ENCODE results near the gene SRSF10.
"Not testable (repeated sequence)": the region's sequence is repeated elsewhere in the genome, so short reads cannot be mapped to it uniquely, and the experiment has no call there.

SRSF10 gene

DNA sequence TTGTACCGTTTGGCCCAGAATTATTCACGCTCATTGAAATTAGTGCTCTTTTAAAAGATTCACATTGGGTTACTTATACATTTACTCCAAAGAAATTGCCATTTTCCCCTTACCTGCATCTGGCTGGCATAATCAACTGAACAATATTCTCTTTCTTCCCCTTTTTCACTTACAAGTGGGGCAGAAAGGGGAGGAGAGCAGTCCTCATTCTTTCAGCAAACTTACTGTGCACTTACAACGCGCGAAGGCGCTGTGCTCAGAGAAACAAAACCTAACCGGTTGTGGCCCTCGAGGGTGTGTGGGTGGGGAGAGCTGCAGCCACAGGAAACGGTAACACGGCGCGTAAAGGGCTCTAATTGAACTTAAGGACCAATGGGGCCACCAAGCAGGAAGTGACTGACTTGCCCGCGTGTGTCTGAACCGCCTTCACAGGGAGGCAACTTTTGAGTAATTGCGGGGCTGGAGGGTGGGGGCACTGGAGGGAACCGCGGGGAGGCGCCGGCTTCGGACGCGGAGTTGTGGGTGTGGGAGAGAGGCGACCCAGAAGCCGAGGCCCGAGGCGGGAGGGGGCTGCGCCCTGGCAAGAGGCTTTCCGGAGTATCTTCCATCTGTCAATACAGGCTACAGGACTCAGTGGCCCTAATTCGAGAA lies 21.2 kb downstream of the SRSF10 start:
- DNase-seq (ENCODE audit: low read depth, low spot score), result peak; percentile 50

DNA sequence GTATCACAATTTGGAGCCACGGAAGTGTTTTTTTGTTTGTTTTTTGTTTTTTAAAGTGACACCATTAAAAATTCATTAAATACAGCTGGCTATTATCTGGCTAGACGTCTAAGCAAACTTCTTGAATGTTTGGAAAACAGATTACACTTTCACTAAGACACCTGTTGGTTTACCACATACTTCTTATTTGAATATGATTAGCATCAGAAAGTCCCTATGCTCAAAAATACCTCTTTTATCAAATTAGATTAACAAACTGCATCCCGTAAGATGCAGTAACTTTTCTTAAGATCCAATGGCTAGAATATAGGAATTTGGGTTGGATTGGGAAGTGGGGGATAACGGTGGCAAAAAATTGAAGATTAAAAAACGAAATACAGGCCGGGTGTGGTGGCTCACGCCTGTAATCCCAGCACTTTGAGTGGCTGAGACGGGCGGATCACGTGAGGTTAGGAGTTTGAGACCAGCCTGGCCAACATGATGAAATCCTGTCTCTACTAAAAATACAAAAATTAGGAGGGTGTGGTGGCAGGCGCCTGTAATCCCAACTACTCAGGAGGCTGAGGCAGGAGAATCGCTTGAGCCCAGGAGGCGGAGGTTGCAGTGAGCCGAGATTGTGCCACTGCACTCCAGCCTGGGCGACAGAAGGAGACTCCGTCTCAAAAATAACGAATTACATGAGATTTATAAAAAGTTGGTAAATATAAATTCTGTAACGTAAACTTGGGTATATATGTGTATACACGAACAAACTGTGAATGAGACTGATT lies 21.9 kb downstream of the SRSF10 start:
- not testable (repeated sequence) for DNase-seq (ENCODE audit: low read depth, low spot score)

DNA sequence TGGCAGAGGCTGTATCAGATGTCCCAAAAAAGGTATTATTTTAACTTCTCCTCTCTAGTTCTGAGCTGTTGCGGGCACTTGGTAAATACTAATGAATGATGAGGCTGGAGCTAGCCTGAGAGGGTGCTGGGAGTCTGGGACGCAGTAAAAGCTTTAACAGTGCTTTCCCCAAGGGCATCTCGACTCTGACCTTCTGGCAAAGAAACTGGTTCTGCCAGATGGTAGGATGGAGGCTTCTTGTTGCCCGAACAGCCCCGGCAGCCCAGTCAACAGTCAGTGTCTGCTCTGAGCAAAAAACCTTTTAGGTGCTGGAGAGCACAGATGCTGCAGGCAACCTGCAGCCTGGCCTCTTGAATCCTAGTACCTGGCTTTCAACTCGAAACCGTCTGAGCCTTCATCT lies 23.0 kb downstream of the SRSF10 start:
- no peak for DNase-seq (ENCODE audit: low read depth, low spot score)

GRCh38 chr1:23953020-23953419 lies 27.1 kb downstream of the SRSF10 start:
- DNase-seq (ENCODE audit: low read depth, low spot score), result no peak

- DNase-seq (ENCODE audit: low read depth, low spot score), result no peak
Measured at GRCh38 chr1:23947366-23947765, 32.8 kb downstream of the SRSF10 start.

- peak; percentile 61 for DNase-seq (ENCODE audit: low read depth, low spot score)
Measured at GRCh38 chr1:23936481-23937176, 43.5 kb downstream of the SRSF10 start.

- DNase-seq (ENCODE audit: low read depth, low spot score), result no peak
Measured at GRCh38 chr1:23931491-23931880, 48.6 kb downstream of the SRSF10 start.

DNA sequence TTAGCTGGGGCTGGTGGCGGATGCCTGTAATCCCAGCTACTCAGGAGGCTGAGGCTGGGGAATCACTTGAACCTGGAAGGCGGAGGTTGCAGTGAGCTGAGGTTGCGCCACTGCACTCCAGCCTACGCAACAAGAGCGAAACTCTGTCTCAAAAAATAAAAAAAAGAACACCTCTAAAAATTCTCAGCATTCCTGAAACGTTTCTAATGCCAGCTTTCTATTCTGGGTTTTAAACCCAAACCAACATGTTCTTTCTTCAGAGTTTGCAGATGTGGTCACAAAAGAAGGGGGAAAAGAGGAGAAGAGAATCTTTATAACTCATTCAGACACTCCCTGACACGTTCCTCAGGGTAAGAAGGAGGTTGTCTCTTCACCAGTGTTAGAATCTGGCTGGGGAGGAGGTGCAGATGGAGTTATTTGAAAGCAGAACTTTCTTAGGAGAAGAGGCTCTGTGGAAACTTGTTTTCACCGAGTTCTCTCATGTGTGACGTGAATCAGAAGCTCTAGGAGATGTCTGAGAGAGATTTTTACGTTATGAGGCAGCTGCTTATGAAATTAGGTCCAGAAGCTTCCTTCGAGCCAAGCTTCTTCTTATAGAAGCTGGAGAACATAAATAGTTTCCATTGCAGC lies 49.2 kb downstream of the SRSF10 start:
- no peak for DNase-seq (ENCODE audit: low read depth, low spot score)

DNA sequence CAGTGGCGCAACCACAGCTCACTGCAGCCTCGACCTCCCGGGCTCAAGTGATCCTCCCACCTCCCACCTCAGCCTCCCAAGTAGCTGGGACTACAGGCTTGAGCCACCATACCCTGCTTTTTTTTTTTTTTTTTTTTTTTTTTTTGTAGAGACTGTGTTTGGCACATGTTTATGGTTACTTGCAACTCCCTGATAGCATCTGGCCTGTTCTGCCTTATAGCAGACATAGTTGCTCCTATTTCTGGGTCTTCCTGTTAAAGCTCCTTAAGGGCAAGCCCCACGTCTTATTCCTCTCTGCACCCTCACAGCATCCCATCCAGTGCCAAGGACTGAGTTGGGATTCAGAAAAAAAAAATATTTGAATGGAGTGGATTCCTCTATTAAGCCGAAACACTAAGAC lies 49.9 kb downstream of the SRSF10 start:
- no peak for DNase-seq (ENCODE audit: low read depth, low spot score)

DNA sequence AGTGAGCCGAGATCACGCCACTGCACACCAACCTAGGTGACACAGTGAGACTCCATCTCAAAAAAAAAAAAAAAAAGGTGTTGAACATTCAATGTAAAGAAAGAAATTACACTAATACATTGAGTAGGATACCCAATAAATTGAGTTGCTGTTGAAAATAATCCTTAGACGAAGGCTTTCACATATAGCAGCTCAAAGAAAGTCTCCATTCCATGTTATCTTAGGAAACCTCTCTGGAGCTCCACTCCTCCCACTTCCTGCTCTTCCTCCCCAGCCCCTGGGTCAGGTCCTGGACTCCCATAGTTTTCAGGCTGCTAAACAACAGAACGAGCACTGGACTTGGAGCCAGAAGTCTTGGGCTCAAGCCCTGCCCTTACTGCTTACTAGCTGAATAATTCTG lies 51.3 kb downstream of the SRSF10 start:
- DNase-seq (ENCODE audit: low read depth, low spot score), result no peak

DNA sequence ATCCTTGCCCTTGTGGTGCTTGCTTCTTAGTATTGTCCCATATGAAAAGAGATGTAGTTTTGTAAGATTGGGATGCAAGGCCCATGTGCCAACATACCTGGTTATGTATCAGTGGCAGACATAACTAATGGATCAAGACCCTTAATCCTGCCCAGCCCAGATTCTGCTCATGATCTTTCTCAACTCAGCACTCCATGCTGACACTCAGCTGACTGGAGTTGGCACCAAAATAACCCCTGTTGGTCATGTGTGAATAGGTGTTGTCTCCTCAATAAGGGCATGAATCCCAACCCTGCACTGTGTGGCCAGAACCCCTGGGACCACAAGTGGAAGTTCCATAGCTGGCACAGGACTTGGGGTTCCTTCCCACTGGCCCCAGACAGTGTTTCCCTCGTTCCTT lies 53.0 kb downstream of the SRSF10 start:
- no peak for DNase-seq (ENCODE audit: low read depth, low spot score)

GRCh38 chr1:23925279-23925678 lies 54.8 kb downstream of the SRSF10 start:
- DNase-seq (ENCODE audit: low read depth, low spot score), result no peak

- no peak for DNase-seq (ENCODE audit: low read depth, low spot score)
Measured at GRCh38 chr1:23924601-23925000, 55.5 kb downstream of the SRSF10 start.

DNA sequence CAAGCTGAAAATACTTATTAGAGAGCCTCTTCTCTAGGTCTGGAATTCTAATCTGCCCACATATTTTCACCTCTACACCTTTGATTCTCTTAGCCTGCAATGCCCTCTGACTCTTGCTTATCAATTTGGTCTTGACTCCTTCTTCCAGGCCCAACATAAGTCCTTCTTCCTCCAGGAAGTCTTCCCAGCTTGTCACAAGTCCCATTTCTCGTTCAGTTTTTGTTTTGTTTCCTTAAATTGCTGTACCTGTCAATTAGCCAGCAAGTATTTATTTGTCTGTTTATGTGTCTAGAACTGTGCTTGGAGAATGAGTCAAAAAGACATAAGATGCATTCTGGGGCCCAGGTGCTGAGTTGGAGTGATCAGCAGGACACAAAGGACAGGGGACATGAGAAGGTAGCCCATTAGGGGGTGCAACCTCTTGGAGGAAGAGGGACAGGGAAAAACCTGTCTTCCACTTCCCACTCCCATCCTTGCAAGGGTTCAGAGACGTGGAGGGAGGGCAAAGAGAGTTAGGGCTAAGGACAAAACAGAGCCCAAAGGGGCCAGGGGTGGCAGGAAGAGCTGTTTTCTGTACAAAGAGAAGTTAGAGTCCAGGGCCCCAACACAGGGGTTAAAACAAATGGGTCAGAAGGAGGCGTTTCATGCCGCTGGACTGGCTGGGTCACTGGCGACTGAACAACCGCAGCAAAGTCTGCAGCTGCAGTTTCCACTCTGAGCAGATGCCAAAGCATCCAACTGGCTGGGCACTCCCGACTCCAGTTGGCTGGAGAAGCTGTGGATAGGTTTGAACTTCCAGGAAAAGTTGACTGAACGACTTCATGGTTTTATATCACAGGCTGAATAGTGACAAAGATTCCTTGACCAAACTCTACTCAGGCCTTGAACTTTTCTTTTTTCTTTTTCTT lies 56.3 kb downstream of the SRSF10 start:
- no peak for DNase-seq (ENCODE audit: low read depth, low spot score)

GRCh38 chr1:23922321-23922943 lies 57.7 kb downstream of the SRSF10 start:
- no peak for DNase-seq (ENCODE audit: low read depth, low spot score)

GRCh38 chr1:23916209-23917131 lies 63.7 kb downstream of the SRSF10 start:
- peak; percentile 72 for DNase-seq (ENCODE audit: low read depth, low spot score)

DNA sequence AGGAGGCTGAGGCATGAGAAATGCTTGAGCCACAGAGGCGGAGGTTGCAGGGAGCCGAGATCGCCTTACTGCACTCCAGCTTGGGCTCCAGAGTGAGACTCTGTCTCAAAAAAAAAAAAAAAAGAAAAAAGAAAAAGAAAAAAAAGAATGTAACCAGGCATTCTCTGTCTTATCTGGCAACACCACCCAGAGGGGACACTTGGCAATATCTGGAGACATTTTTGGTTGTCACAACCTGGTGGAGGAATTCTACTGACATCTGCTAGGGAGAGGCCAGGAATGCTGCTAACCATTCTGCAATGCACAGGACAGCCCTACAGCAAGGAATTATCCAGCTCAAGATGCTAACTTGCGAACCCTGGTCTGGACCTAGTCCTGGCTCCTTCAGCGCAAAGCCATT lies 64.7 kb downstream of the SRSF10 start:
- DNase-seq (ENCODE audit: low read depth, low spot score), result no peak

- DNase-seq (ENCODE audit: low read depth, low spot score), result no peak
Measured at GRCh38 chr1:23914921-23915320, 65.2 kb downstream of the SRSF10 start.

Measured in iPS DF 19.7 (cell line).